HG03039 (cell line): ENCODE results near the gene ARL8A.
A peak's percentile ranks its signal among the peaks of the same experiment; 100 is the strongest.
"Not testable (repeated sequence)": the region's sequence is repeated elsewhere in the genome, so short reads cannot be mapped to it uniquely, and the experiment has no call there.

Source experiments
- ATAC-seq: cut with Tn5 transposase; IDR thresholded peaks from one replicate; pipeline ENCODE4 v1.9.1; 2021; ENCODE audit warnings: mild to moderate bottlenecking, moderate library complexity; ENCODE audit not compliant: unreplicated experiment

ARL8A gene

DNA sequence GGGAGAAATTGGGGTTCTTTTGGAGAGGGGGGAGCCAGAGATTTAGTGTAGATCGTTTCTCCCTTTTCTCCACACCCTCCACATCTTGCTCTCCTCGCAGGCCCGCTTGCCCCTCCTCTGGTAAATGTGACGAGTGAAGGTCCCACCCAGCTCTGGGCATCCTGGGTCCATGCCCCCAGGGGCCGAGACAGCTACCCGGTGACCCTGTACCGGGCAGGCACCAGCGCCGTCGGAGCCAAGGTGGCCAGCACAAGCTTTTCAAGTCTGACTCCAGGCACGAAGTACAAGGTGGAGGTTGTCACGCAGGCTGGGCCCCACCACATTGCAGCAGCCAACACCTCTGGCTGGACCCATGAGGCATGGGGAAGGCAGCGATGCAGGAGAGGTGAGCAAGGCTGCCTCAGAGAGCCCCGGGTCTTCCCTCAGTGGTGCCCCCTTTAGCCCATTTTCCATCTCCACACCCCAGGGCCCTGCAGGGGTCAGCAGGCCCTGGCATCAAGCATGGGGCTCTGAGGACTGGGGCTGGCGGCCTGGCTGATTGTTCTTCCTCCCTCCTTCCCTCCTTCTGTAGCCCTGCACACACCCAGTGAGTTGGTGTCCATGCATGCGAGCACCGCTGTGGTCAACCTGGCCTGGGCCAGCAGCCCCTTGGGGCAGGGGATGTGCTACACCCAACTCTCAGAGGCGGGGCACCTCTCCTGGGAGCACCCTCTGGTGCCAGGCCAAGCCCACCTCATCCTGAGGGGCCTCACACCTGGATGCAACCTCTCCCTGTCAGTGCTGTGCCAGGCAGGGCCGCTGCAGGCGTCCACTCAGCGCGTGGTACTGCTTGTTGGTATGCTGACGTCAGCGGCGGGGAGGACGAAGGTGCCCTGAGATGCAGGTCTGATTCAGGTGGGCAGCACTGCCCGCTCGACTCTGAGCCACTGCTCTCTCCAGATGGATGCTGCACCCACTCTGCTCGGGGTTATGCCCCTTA is 32.7 kb upstream of the ARL8A start:
- no peak for ATAC-seq

DNA sequence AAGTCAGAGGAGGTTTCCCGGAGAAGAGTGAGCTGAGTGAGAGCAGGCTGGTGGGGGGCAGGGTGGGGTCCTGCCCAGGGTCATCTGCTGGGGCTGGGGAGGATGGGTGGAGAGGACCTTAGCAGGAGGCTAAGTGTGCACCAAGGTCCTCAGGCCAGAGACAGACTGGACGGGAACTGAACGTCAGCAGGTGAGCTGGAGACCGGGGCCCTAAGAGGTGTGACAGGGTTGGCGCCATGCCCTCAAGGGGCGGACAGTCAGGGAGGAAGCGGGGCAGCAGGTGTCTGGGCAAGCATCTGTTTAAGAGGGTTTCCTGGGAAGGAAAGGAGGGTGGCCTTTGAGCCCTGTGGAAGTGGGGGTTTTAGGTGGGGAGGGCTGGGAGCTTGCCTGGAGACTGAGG is 29.5 kb upstream of the ARL8A start:
- ATAC-seq, result no peak

DNA sequence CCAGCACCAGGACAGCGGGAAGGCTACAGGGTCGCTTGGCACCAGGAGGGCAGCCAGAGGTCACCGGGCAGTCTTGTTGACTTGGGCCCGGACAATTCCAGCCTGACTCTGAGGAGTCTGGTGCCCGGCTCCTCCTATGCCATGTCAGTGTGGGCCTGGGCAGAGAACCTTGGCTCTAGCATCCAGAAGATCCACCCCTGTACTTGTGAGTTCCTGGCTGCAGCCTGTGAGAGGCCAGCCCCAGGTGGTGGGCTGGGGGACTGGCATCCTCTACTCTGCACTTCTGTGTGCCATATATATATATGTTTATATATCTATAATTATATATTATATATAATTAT is 27.4 kb upstream of the ARL8A start:
- no peak for ATAC-seq

DNA sequence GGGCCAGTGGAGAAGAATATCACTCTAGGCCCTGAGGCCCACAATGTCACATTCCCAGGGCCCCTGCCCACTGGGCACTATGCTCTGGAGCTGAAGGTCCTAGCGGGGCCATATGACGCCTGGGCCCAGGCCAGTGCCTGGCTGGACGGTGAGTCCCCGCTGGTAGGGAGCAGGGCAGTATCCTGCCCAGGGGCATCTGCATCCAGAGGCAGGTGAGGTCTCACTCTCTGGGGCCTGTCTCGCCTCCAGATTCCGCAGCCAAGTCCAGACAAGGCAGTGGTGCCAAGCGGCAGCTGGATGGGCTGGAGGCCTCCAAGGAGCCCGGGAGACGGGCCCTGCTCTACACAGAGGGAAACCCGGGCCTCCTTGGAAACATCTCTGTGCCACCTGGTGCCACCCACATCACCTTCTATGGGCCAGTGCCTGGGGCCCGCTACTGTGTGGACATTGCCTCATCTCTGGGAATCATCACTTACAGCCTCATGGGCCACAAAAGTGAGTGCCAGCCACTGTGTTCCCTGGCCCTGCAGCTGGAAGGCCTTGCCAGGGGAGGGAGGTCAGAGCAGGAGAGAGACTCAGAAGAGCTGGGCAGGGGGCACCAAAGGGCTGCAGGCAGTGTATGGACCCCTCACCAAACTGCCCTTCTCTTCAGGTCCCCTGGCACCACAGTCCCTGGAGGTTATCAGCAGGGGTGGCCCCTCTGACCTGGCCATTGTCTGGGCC is 26.9 kb upstream of the ARL8A start:
- no peak for ATAC-seq

DNA sequence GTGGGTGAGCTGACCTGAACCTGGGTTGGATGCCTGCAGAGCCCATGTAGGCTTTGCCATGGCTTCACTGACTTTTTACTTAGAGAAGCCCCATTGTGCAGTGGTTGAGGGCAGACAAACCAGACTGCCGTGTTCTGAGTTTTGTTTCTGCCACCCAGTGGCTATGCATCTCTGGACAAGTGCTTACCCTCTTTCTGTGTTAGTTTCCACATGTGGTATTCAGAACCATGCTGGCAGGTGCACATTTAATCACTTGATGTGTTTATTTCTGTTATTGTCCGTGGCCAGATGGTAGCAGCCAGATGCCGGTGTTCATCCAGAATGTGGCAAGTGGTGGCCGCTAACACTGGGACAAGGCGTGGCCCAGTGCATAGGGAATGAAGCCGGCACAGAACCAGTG is 26.2 kb upstream of the ARL8A start:
- ATAC-seq, result no peak

GRCh38 chr1:202168861-202169260 is 24.3 kb upstream of the ARL8A start:
- ATAC-seq, result no peak

GRCh38 chr1:202167708-202168415 is 23.3 kb upstream of the ARL8A start:
- no peak for ATAC-seq

- ATAC-seq, result not testable (repeated sequence)
Measured at GRCh38 chr1:202167054-202167453, 22.5 kb upstream of the ARL8A start.

DNA sequence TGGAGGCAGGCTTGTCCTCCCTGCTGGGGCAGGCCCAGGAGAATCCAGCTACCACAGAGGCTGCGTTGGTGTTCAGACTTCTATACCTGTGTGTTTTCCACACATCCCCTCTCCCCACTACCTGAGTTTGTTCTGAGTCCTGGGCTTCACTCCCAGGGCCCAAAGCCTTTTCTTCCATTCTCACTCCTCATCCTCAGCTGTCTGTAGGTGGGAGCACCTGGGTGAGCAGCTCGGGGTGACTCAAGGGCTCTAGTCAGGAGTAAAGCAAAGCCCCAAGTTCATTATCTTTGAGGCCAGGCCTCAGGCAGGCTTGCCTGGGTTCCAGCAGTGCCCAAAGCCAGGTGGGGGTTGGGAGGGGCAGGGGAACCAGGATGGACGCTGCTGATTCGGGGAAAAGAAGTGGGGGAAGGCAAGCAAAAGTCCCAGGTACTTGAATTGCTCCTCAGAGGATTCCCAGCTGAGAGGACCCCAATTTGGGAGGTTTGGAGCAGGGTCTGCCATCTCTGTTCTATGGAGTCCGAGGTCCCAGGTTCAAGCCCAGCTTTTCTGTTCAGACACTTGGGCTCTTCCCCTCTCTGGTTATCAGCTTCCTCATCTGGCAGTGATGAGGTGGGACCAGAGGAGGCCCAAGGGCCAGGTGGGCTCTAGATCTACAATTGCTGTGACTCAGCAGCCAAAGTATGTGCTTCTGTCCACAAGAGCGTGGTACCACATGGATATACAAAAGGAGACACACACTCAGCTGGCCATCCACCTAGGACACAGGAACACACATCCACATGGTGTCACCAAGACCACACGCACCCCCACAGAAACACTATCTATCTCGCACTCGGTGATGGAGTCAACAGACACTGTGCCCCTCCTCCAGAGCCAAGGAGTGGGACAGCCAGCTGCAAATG is 21.7 kb upstream of the ARL8A start:
- no peak for ATAC-seq

GRCh38 chr1:202165267-202165941 is 20.9 kb upstream of the ARL8A start:
- no peak for ATAC-seq

- ATAC-seq, result no peak
Measured at GRCh38 chr1:202164271-202165037, 19.9 kb upstream of the ARL8A start.

DNA sequence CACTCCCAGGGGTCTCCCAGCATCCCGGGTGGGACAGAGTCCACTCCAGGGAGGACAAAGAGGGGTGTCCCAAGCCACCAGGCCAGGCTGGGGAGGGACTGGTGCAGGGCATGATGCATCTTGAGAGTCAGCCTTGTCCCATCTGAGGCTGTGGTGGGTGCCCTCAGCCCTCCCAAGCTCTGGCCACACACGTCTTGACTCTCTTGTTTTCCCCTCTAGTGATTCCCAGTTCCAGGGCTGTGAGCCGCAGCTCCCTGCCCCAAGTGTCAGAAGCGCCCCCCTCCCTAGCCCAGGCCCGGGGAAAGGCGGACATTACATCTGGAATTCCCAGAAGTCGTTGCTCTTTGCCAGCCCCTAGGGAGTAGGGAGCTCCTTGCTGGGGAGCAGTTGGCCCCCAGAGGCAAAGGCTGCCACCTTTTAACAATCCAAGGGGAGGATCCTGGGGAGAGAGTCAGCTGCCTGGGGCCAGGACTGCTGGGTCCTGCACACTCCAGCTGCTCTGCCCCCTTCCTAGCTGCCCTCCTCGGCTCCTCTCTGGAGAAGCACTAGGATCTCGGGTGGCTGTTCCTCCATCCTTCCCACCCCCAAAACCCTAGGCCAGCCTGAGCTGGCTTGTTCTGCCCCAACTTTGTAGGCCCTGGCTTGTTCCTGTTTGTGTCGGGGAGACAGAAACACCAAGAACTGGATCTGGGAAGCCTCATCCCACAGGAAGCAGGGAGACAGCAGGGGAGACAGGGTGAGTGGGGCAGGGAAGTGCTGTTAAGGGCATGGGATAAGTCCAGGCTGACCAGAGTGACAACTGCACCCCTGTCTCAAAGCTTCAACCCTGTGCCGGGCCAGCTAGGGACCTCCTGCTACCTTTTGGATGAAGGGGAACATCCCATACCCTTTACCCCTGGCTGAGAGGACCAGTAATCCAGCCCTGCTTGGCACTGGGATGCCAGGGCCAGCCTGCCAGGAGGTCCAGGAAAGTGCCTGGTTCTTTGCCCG is 19.0 kb upstream of the ARL8A start:
- ATAC-seq, result no peak

GRCh38 chr1:202162418-202163280 is 18.1 kb upstream of the ARL8A start:
- no peak for ATAC-seq

GRCh38 chr1:202162047-202162417 is 17.5 kb upstream of the ARL8A start:
- no peak for ATAC-seq

DNA sequence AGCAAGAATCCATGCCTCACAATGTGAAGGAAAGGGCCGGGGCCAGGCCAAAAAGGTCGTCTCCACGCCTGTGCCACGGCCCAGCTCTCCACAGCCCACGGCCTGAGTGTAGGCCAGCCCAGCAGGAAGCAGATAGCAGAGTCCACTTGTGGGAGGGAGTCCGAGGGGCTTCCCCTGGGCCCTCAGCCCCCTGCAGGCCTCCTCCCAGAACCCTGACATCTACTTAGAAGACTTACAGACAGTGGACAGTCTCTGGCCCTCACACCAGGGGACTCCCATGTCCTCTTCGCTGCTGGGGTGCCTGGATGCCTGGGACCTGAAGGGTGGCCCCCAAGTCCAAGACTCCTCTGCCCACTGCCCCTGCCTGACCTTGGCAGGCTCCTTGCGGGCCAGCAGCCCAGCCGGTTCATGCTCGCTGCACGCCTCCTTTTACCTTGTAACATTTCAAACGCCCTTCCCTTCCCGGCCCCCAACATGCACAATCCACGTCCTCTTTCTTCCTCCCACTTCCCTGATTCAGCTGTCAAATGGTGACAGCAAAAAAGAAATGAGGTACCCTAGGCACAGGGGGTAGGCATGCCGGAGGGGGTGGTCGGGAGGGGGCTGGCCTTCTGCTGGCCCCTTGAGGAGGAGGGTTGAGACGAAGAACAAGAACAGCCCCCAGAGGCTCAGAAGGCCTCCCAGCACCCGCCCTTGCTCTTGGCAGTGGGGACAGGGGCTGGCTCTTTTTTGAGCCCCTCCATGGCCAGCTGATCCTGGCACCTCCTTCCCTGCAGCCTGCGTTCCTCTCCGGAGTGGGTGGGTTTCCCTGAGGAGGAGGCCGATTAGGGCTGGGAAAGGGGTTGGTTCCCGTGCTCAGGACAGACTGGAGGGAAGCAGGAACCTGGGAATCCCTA is 16.9 kb upstream of the ARL8A start:
- ATAC-seq, result no peak

GRCh38 chr1:202160377-202160940 is 15.9 kb upstream of the ARL8A start, which contains the start of gene PTPN7:
Gene PTPN7, minus strand, starts transcription at chr1:202160602. Its CDS starts 1,200 bp downstream, at chr1:202159402.
- ATAC-seq, result peak; percentile 49
